ENCODE data around the gene KIF5A.
A peak's percentile ranks its signal among the peaks of the same experiment; 100 is the strongest.

KIF5A gene

GRCh38 chr12:57581802-57582201, 32.0 kb downstream of the KIF5A start:
- no peak for TF ChIP-seq CTCF (IDR thresholded peaks at IDR 0.05; ENCODE audit: low read length, missing control alignments)

GRCh38 chr12:57582440-57582839, 32.6 kb downstream of the KIF5A start:
- no peak overlapping the region for H3K4me3 ChIP-seq (replicated peaks; ENCODE audit: low read depth, low read length)
- DNase-seq (ENCODE audit: low read depth), result no peak
- TF ChIP-seq CTCF (IDR thresholded peaks at IDR 0.05; ENCODE audit: low read length, missing control alignments), result no peak

More at GRCh38 chr12:57581802-57582201, 32.0 kb downstream of the KIF5A start:
- H3K4me3 ChIP-seq (replicated peaks; ENCODE audit: low read depth, low read length), result no peak overlapping the region
- no peak for DNase-seq (ENCODE audit: low read depth)

GRCh38 chr12:57583008-57583831, 33.4 kb downstream of the KIF5A start:
- no peak overlapping the region for H3K4me3 ChIP-seq (replicated peaks; ENCODE audit: low read depth, low read length)
- peak; percentile 91 for TF ChIP-seq CTCF (IDR thresholded peaks at IDR 0.05; ENCODE audit: low read length, missing control alignments)
- DNase-seq (ENCODE audit: low read depth), result peak; percentile 86

- H3K4me3 ChIP-seq (replicated peaks; ENCODE audit: low read depth, low read length), result no peak overlapping the region
- DNase-seq (ENCODE audit: low read depth), result no peak
- TF ChIP-seq CTCF (IDR thresholded peaks at IDR 0.05; ENCODE audit: low read length, missing control alignments), result no peak
Measured at GRCh38 chr12:57584050-57584449, 34.2 kb downstream of the KIF5A start.

- DNase-seq (ENCODE audit: low read depth), result no peak
- TF ChIP-seq CTCF (IDR thresholded peaks at IDR 0.05; ENCODE audit: low read length, missing control alignments), result no peak
- H3K4me3 ChIP-seq (replicated peaks; ENCODE audit: low read depth, low read length), result no peak overlapping the region
Measured at GRCh38 chr12:57584690-57585089, 34.8 kb downstream of the KIF5A start.

- DNase-seq (ENCODE audit: low read depth), result no peak
- no peak overlapping the region for H3K4me3 ChIP-seq (replicated peaks; ENCODE audit: low read depth, low read length)
- no peak for TF ChIP-seq CTCF (IDR thresholded peaks at IDR 0.05; ENCODE audit: low read length, missing control alignments)
Measured at GRCh38 chr12:57585156-57585555, 35.3 kb downstream of the KIF5A start.

- DNase-seq (ENCODE audit: low read depth), result no peak
- no peak for TF ChIP-seq CTCF (IDR thresholded peaks at IDR 0.05; ENCODE audit: low read length, missing control alignments)
Measured at GRCh38 chr12:57586128-57586527, 36.3 kb downstream of the KIF5A start.

More at GRCh38 chr12:57586128-57586527, 36.3 kb downstream of the KIF5A start:
- no peak overlapping the region for H3K4me3 ChIP-seq (replicated peaks; ENCODE audit: low read depth, low read length)

All from fibroblast of pulmonary artery (primary cell).